ENCODE data around the gene TNFSF11.

The TNFSF11 gene

GRCh38 chr13:42656161-42656560, 82.2 kb downstream of the TNFSF11 start:
- DNase-seq: no peak

GRCh38 chr13:42656958-42657357, 83.0 kb downstream of the TNFSF11 start:
- no peak for DNase-seq

Data from NCI-H187 treated with DMSO at 0.1 percent for 48 hours (cell line).